Neural cell (in vitro differentiated cells): ENCODE results near the gene MXRA7. TPM values are rescaled to one million over a fixed set of nuclear protein-coding genes. Genes with fewer than 3 reads are reported as not detected.

Experiments used
- H2AFZ ChIP-seq: fragments of 200-600, 300-800 bp; sonication (generic), shearing (Covaris generic); 2 replicates; pipeline ENCODE4 v1.6.0; 2014; ENCODE audit warnings: low read depth, mild to moderate bottlenecking, antibody characterized with exemption, low read length, moderate library complexity
- H3F3A ChIP-seq: fragments of 200-600 bp; shearing (Covaris generic); 2 replicates; pipeline ENCODE4 v1.6.1; 2016; ENCODE audit warnings: mild to moderate bottlenecking, moderate library complexity, mixed read lengths, antibody characterized with exemption, low read length; ENCODE audit not compliant: insufficient read depth, poor library complexity, severe bottlenecking
- H3K27ac ChIP-seq: fragments of 200-600, 300-800 bp; sonication (generic), shearing (Covaris generic); 2 replicates; pipeline ENCODE4 v1.5.1; 2014; ENCODE audit warnings: mild to moderate bottlenecking, low read length, moderate library complexity
- H3K27me3 ChIP-seq: fragments of 300-800, 200-600 bp; sonication (generic), shearing (Covaris generic); 2 replicates; pipeline ENCODE4 v1.6.0; 2014; ENCODE audit warnings: mild to moderate bottlenecking, low read depth, low read length, moderate library complexity; ENCODE audit not compliant: insufficient read depth
- H3K36me3 ChIP-seq: fragments of 300-800, 200-600 bp; sonication (generic), shearing (Covaris generic); 2 replicates; pipeline ENCODE4 v1.5.1; 2014; ENCODE audit warnings: mild to moderate bottlenecking, antibody characterized with exemption, low read length, moderate library complexity; ENCODE audit not compliant: insufficient read depth
- H3K4me2 ChIP-seq: fragments of 300-800, 200-600 bp; sonication (generic), shearing (Covaris generic); 2 replicates; pipeline ENCODE4 v1.6.0; 2014; ENCODE audit warnings: mild to moderate bottlenecking, low read length
- H3K4me3 ChIP-seq: fragments of 300-800, 200-600 bp; sonication (generic), shearing (Covaris generic); 2 replicates; pipeline ENCODE4 v1.5.1; 2014; ENCODE audit warnings: mild to moderate bottlenecking, low read length, moderate library complexity
- H3K79me2 ChIP-seq: fragments of 200-600 bp; shearing (Covaris generic); replicated peaks from 2 replicates; pipeline ENCODE4 v1.6.0; 2014; ENCODE audit warnings: mild to moderate bottlenecking, low read length, moderate library complexity; ENCODE audit not compliant: insufficient read depth
- H3K9ac ChIP-seq: fragments of 300-800, 200-600 bp; sonication (generic), shearing (Covaris generic); 2 replicates; pipeline ENCODE4 v1.6.1; 2016; ENCODE audit warnings: mild to moderate bottlenecking, low read length, mixed read lengths
- H3K9me2 ChIP-seq: fragments of 200-600 bp; shearing (Covaris generic); 2 replicates; pipeline ENCODE4 v1.6.1; 2016; ENCODE audit warnings: mild to moderate bottlenecking, low read length, mixed read lengths; ENCODE audit not compliant: insufficient read depth
- H3K9me3 ChIP-seq: fragments of 200-600, 300-800 bp; sonication (generic), shearing (Covaris generic); 2 replicates; pipeline ENCODE4 v1.6.1; 2016; ENCODE audit warnings: mild to moderate bottlenecking, mixed run types, low read length, moderate library complexity, mixed read lengths
- H4K20me1 ChIP-seq: fragments of 200-600 bp; shearing (Covaris generic); 2 replicates; pipeline ENCODE4 v1.6.1; 2016; ENCODE audit warnings: mild to moderate bottlenecking, mixed run types; ENCODE audit not compliant: insufficient read depth
- EP300 ChIP-seq: fragments of 450-650 bp; conservative IDR thresholded peaks from 2 replicates; pipeline ENCODE4 v1.6.1; 2014; ENCODE audit warnings: antibody characterized with exemption, mild to moderate bottlenecking, moderate library complexity; ENCODE audit not compliant: poor library complexity, severe bottlenecking
- EZH2 ChIP-seq: fragments of 200-600, 300-800 bp; shearing (Covaris generic), sonication (generic); IDR thresholded peaks from 2 replicates; pipeline ENCODE4 v1.6.1; 2014; ENCODE audit warnings: antibody characterized with exemption, low read length, borderline replicate concordance, mild to moderate bottlenecking; ENCODE audit not compliant: insufficient read depth, poor library complexity, severe bottlenecking
- MXI1 ChIP-seq: fragments of 450-650 bp; conservative IDR thresholded peaks from 2 replicates; pipeline ENCODE4 v1.6.1; 2014; ENCODE audit warnings: antibody characterized with exemption, mild to moderate bottlenecking; ENCODE audit not compliant: poor library complexity, severe bottlenecking
- POLR2AphosphoS5 ChIP-seq: IDR thresholded peaks from 2 replicates; pipeline ENCODE4 v1.6.1; 2012
- RAD21 ChIP-seq: fragments of 450-650 bp; conservative IDR thresholded peaks from 2 replicates; pipeline ENCODE4 v1.6.1; 2014; ENCODE audit warnings: antibody characterized with exemption, mild to moderate bottlenecking, moderate library complexity
- SMC3 ChIP-seq: fragments of 450-650 bp; conservative IDR thresholded peaks from 2 replicates; pipeline ENCODE4 v1.6.1; 2014; ENCODE audit warnings: antibody characterized with exemption, mild to moderate bottlenecking, moderate library complexity; ENCODE audit not compliant: poor library complexity
- TAF1 ChIP-seq: IDR thresholded peaks from 2 replicates; pipeline ENCODE4 v1.6.1; 2012; ENCODE audit warnings: low read depth
- polyA plus RNA-seq: library from polyadenylated mRNA; depleted of rRNA; stranded (reverse); fragments of >200 nt; gene quantifications from 2 replicates; pipeline ENCODE4 v1.2.3, GENCODE V29; 2014
- TF ChIP-seq, protein P1 (sequence below): IDR thresholded peaks from 2 replicates; pipeline ENCODE4 v1.6.1; 2012; ENCODE audit warnings: borderline replicate concordance
- TF ChIP-seq, protein P2 (sequence below): fragments of 450-650 bp; IDR thresholded peaks from 2 replicates; pipeline ENCODE4 v1.5.1; 2014; ENCODE audit warnings: antibody characterized with exemption, mild to moderate bottlenecking, moderate library complexity; ENCODE audit not compliant: poor library complexity, severe bottlenecking

MXRA7 gene
- polyA plus RNA-seq, 1 donor from 2014 or later = 143 TPM

DNA sequence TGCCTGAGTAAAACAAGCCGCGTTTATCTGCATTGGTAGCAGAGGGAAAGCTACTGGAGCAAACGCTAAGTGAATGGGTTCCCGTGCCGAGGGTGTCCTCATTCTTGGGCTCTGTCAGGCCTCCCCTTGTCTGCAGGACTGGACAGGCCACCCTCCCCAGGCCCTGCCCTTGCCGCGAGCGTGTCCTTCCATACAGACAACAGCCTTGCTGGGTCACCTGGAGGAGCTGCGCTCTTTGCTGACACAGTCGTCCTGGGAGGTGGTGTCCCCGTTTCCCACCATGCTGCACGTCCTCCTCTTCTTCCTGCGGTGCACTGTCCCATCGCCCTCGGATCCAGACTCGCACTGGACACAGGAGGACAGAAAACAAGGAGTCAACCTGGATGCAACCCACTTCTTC lies 7.8 kb upstream of the MXRA7 start:
- Histone ChIP-seq H3K9me2 (no peaks in the 10 kb centered on the region), H3K9me3 (no peaks in the 10 kb centered on the region), H3K36me3 (peaks cover 4% of the 10 kb centered on the region), H3K27me3 (no peaks in the 10 kb centered on the region), H3K9ac (no peak overlapping the region), H3K4me3 (no peak overlapping the region), H3K27ac (no peak overlapping the region), H2AFZ (no peak overlapping the region), H3K4me2 (no peak overlapping the region), H4K20me1 (no peaks in the 10 kb centered on the region), H3F3A (no peaks in the 10 kb centered on the region), H3K79me2 (no peaks in the 10 kb centered on the region)
- TF ChIP-seq, protein P1, sequence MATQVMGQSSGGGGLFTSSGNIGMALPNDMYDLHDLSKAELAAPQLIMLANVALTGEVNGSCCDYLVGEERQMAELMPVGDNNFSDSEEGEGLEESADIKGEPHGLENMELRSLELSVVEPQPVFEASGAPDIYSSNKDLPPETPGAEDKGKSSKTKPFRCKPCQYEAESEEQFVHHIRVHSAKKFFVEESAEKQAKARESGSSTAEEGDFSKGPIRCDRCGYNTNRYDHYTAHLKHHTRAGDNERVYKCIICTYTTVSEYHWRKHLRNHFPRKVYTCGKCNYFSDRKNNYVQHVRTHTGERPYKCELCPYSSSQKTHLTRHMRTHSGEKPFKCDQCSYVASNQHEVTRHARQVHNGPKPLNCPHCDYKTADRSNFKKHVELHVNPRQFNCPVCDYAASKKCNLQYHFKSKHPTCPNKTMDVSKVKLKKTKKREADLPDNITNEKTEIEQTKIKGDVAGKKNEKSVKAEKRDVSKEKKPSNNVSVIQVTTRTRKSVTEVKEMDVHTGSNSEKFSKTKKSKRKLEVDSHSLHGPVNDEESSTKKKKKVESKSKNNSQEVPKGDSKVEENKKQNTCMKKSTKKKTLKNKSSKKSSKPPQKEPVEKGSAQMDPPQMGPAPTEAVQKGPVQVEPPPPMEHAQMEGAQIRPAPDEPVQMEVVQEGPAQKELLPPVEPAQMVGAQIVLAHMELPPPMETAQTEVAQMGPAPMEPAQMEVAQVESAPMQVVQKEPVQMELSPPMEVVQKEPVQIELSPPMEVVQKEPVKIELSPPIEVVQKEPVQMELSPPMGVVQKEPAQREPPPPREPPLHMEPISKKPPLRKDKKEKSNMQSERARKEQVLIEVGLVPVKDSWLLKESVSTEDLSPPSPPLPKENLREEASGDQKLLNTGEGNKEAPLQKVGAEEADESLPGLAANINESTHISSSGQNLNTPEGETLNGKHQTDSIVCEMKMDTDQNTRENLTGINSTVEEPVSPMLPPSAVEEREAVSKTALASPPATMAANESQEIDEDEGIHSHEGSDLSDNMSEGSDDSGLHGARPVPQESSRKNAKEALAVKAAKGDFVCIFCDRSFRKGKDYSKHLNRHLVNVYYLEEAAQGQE = no peak
- TF ChIP-seq EP300 = no peak
- TF ChIP-seq MXI1 = no peak
- TF ChIP-seq TAF1 = no peak
- TF ChIP-seq RAD21 = no peak
- no peak for TF ChIP-seq EZH2
- TF ChIP-seq SMC3 = no peak
- TF ChIP-seq POLR2AphosphoS5 = no peak
- TF ChIP-seq, protein P2, sequence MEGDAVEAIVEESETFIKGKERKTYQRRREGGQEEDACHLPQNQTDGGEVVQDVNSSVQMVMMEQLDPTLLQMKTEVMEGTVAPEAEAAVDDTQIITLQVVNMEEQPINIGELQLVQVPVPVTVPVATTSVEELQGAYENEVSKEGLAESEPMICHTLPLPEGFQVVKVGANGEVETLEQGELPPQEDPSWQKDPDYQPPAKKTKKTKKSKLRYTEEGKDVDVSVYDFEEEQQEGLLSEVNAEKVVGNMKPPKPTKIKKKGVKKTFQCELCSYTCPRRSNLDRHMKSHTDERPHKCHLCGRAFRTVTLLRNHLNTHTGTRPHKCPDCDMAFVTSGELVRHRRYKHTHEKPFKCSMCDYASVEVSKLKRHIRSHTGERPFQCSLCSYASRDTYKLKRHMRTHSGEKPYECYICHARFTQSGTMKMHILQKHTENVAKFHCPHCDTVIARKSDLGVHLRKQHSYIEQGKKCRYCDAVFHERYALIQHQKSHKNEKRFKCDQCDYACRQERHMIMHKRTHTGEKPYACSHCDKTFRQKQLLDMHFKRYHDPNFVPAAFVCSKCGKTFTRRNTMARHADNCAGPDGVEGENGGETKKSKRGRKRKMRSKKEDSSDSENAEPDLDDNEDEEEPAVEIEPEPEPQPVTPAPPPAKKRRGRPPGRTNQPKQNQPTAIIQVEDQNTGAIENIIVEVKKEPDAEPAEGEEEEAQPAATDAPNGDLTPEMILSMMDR = no peak

DNA sequence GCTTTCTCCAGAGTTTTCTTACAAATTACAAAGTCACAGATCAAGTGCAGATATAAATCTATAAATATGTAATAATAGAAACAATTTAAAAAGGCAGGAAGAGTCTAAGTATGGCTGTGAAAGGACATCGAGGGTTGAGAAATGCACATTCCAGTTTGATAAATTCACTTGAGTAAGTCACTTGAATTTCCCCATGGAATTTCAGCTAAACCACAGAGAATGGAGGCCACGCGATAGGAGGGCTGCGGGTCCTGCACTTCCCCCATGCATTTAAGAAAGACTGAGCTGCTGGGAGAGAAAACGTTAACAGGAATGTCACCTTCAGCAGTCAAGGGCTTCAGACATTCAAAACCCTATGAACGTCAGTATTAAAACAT lies 6.1 kb upstream of the MXRA7 start:
- Histone ChIP-seq H3K9ac (no peak overlapping the region), H3K36me3 (peaks cover 4% of the 10 kb centered on the region), H3K27me3 (no peaks in the 10 kb centered on the region), H3F3A (no peaks in the 10 kb centered on the region), H3K4me2 (no peak overlapping the region), H2AFZ (no peak overlapping the region), H3K27ac (no peak overlapping the region), H3K79me2 (no peaks in the 10 kb centered on the region), H3K9me3 (no peaks in the 10 kb centered on the region), H3K9me2 (no peaks in the 10 kb centered on the region), H3K4me3 (no peak overlapping the region), H4K20me1 (no peaks in the 10 kb centered on the region)
- no peak for TF ChIP-seq SMC3
- TF ChIP-seq RAD21 = no peak
- TF ChIP-seq, protein P1 = no peak
- TF ChIP-seq MXI1 = no peak
- TF ChIP-seq POLR2AphosphoS5 = no peak
- TF ChIP-seq EP300 = no peak
- TF ChIP-seq, protein P2 = no peak
- TF ChIP-seq TAF1 = no peak
- TF ChIP-seq EZH2 = no peak
